GM08714 (cell line): ENCODE results near the gene PDE4B.

Experiments used
- H3K4me3 ChIP-seq: fragments of 200-500 bp; sonication (Bioruptor generic); 2 replicates; pipeline ENCODE4 v1.5.1; 2014; ENCODE audit warnings: mild to moderate bottlenecking, low read length, inconsistent platforms
- ZNF274 ChIP-seq: IDR thresholded peaks from 2 replicates; pipeline ENCODE4 v1.6.1; 2012; ENCODE audit warnings: mild to moderate bottlenecking, low read depth, low read length

Gene PDE4B

DNA sequence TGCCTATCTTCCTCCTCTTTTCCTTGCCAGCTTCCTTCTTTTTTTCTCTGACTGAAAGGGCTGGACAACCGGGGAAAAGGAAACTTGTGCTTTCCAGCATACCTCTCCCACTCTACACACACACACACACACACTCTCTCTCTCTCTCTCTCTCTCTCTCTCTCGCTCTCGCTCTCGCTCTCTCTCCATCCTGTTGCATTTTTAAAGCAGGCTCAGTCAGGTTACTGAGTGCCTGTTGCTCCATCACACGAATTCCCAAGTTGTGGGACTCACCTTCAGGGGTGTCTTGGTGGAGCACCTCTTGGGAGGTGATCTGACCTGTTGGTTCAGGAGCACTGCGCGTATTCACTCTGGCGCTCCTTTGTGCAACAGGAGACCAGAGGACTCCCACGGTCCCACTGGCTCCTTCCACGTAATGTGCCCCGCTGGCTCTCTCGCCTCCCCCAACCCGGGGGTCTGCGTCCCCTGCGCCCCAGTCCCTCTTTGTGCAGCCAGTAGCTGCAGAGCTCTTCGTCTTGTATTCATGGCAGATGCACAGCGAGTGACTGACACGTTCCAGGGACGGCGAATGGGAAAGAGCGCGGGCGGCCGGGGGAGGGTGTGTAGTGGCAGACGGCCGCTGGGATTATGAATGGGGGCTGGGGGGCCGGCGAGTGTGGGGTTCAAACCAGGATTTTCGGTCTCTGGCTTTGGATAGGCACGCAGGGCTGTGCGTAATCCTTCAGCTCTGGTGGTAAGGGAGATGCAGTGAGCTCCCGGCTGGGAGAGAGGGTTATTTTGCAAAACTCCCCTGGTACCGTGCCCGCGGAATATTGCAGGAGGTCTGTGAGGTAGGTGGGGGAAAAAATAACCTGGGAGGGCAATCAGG is 660 bp upstream of the PDE4B start:
- no peak for TF ChIP-seq ZNF274
- no peak overlapping the region for H3K4me3 ChIP-seq

DNA sequence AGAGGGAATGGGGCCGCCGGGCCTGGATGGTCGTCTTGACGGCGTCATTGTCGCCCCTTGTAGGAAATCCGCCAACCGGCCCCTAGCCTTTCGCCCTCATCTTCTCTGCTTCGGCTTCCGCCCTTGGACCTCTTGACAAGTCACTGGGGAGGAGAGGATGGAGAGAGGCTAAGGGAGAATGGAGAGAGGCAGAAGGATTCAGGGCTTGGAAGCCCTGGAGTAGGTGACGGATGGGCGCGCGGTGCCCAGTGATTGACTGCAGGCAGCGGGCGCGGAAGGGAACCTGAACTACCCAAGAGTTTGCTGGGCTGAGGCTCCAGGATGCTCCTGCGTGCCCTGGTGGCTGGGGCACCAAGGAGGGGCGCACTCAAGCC is 651 bp downstream of the PDE4B start:
- no peak for TF ChIP-seq ZNF274
- H3K4me3 ChIP-seq: no peak overlapping the region

DNA sequence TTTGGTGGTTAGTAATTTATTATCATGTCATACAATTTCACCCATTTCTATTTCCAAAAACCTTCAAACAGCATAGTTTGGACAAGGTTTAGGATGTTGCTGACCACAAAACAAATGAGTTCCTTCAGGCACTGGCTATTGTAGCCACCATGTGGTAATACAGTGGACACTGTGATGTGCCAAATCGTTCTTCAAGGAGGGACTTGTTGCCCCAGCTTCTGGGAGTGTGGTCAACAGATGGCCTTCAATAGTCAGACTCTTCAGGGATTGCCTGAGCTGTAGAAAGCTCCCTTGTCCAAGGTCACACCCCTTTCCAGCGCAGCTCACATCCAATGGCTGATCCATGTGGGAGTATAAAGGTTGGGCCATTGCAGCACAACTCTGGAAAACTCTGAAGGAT is 2.6 kb downstream of the PDE4B start:
- TF ChIP-seq ZNF274: no peak

DNA sequence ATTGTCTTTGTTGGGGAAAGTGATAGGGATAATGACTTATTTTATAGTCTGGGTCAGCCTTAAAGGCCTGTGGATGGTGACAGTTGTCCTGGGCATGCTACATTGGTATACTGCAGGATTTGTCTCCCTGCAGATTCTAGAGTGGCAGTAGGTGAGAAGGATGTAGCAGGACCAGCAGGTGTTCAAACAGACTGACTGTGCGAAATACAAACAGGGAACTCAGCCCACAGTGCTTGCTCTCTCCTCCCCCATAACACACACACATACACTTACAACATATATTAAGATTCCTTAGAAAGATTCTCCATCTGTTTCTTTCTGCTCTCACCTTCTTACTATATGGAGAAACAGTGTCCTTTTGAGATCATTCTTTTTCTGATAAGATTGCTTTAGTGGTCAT is 6.9 kb downstream of the PDE4B start:
- TF ChIP-seq ZNF274: no peak

More for the DNA sequence above, 2.6 kb downstream of the PDE4B start:
- no peak overlapping the region for H3K4me3 ChIP-seq

DNA sequence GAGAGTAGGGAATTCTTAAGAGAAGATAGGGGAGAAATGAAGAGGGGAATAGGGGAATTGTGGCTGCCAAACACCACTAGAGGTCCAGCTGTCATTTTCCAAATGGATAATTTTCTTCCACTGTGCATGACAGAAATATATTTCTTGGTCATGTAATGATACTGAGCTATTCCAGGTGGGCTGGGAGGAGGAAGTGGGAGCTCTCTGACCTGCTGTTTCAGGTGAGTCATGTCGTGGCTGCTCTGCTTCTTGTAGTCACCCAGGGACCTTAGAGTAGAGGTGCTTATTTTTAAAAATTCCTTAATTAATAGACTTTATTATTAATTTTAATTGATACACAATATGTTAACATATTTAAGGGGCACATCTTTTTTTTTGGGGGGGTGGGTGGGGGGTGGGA is 11.9 kb downstream of the PDE4B start:
- no peak overlapping the region for H3K4me3 ChIP-seq
- no peak for TF ChIP-seq ZNF274

More for the DNA sequence above, 6.9 kb downstream of the PDE4B start:
- H3K4me3 ChIP-seq: no peak overlapping the region

DNA sequence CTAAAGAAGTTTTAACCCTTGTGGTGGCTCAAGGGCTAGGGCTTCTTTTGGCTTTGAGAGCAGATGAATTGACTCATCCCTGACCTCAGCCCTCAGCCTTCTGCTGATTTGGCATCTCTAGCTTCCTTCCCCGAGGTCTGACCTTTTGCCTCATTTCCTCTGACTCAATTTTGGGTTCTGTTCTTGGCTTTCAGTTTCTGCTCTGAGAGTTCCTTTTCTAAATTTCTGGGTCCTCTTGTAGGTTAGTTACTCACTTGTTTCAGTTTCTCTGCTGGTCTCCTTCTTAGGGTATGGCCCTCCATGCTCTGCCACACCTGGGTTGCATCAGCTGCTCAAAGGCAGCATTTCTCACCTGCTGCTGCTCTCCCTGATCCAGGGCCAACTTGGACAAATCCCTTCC is 19.4 kb downstream of the PDE4B start:
- no peak overlapping the region for H3K4me3 ChIP-seq
- no peak for TF ChIP-seq ZNF274

DNA sequence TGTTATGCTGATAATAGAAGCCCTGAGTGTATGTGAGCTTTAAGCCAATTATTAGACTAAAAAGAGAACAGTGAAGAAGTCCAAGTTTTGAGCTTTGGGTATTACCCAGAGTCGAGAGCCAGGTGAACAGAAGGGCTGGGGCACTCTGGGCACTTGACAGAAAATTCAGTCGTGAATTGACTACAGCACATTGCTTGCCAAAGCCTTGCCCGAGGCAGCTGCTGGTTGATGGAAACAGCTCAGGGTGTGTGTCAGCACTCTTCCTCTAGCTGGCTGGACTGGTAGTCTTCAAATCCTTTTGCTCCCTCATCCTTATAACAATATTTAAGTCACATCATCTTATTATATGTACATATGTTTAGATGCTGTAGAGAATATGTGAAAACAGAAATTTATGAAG is 21.3 kb downstream of the PDE4B start:
- no peak for TF ChIP-seq ZNF274
- H3K4me3 ChIP-seq: no peak overlapping the region

DNA sequence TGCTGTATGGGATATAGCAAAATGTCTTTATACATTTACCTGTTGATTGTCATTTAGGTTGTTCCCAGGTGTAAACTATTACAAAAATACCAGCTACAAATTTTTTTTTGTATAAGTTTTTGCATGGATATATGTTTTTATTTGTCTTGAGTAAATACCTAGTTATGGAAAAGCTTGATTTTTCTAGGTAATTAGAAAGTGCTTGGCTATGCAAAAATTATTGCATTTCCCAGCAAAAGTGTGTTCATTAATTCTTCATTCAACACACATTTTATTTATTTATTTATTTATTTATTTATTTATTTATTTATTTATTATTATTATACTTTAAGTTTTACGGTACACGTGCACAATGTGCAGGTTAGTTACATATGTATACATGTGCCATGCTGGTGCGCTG is 22.1 kb downstream of the PDE4B start:
- no peak for TF ChIP-seq ZNF274
- H3K4me3 ChIP-seq: no peak overlapping the region

DNA sequence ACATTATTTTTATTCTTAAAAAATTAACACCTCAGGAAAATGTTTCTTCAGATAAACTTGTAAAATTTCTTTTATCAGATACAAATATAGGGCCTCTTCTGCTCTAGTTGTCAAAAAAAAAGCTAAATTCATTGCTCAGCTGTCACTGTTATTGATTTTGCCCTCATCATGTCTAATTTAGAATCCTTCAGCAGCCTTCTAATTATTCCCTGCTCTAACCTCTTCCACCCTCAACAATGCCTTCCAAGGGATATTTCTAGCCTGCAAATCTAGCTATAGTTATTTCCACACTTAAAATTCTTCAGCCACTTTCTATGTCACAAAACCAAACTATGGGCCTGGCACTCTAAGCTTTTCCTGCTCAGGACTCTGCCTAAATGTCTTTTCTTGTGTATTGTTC is 25.2 kb downstream of the PDE4B start:
- H3K4me3 ChIP-seq: no peak overlapping the region
- TF ChIP-seq ZNF274: no peak

DNA sequence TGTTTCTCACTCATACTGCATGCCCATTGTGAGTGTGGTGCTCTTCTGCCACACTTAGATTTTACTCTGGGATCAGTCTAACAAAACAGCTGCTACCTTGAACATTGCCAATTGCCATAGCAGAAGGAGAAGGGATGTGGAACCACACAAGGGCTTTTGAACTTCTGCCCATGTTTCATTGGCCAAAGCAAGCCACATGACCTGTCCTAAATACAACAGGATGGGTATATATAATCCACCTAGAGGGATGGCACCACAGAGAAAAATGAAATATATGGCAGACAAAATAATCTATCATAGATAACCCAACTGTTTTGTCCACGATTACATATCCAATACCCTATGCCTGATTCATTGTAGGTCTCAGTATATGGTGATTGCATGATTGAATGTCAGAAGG is 26.3 kb downstream of the PDE4B start:
- no peak overlapping the region for H3K4me3 ChIP-seq

DNA sequence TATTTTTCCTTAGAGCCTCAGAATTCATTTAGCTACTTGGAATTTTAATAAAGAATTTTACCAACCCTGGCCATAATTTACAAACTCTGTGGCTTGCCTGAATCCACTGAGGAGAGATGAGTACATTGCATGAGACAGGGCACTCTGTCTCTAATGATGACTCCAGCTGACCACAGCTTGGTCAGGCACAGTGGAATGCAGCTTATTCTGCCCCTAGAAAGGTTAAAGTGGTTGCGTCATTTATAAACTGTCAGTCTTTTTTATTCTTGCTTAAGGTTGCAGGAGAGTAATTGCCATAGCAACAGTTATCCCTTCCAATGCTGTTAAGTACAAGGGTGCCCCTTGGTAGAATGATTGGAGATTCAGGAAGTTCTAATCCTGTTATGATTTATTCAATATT is 28.3 kb downstream of the PDE4B start:
- TF ChIP-seq ZNF274: no peak
- no peak overlapping the region for H3K4me3 ChIP-seq

More for the DNA sequence above, 26.3 kb downstream of the PDE4B start:
- TF ChIP-seq ZNF274: no peak

DNA sequence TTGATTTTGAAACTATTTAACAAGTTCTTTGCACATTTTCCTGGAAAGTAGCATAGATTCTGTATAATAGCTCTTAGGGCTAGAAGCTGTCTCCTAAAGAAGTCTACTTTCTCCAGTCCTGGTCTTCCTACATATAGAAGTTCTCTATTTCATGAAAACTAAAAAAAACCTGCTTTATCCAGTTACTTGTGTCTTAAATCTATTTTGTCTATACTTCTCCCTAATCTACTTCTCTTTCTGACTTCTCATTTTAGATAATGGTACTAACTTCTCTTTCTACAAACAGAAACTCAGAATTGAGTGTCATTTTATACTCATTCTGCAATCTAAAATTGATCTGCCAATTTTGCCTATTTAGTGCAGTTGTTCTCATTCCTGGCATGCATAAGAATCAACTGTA is 28.7 kb downstream of the PDE4B start:
- TF ChIP-seq ZNF274: no peak
- no peak overlapping the region for H3K4me3 ChIP-seq

DNA sequence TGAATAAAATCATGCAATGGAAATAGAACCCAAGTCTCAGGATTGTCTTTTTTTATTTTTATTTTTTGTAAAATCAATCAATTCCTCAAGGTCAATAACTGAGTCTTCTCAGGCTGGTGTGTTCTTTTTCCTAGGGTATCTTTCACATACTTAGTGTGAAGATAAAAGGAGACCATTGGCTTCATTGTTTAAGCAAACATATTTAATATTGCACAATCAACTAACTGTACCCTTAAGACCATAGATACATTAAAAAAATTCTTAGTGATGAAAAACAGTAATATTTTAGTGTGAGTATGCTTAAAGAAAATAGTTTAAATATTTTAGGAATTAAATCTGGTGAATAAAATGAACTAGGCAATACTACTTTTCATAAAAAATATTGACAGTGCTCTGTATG is 31.4 kb downstream of the PDE4B start:
- H3K4me3 ChIP-seq: no peak overlapping the region
- TF ChIP-seq ZNF274: no peak

DNA sequence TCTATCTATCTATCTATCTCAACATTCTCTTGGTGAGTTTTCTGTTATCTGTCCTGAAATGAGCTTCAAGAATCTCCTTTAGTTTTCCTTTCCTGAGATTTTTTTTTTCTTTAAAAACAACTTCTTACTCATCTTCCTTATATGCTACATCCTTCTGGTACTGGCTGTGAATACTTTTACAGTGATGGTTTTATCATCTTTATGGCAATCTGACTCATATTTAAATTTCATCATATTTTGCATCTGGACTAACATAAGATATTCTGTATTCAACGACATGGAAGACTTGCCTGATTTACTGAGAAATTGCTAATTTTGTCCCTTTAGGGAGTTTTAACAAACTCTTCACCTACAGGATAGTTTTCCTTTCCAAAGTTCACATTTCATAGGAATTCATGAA is 33.0 kb downstream of the PDE4B start:
- no peak overlapping the region for H3K4me3 ChIP-seq
- no peak for TF ChIP-seq ZNF274

DNA sequence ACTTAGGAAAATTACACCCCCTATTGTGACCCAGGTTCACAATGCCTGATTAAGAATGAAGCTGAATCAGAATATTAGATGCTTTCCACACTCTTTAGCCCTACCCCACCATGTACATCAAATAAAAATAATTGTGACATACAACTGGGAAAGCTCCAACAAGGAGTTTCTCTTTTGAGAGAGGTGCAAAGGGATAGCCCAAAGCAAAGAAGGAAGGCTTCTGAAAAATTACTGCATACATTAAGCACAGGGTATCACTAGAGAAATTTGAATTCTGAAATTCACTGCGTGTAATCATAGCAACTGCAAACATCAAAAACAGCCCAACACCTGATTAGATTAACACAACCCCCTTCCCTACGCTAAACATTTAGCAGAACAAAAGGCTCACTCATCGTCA is 34.1 kb downstream of the PDE4B start:
- H3K4me3 ChIP-seq: no peak overlapping the region
- TF ChIP-seq ZNF274: no peak

DNA sequence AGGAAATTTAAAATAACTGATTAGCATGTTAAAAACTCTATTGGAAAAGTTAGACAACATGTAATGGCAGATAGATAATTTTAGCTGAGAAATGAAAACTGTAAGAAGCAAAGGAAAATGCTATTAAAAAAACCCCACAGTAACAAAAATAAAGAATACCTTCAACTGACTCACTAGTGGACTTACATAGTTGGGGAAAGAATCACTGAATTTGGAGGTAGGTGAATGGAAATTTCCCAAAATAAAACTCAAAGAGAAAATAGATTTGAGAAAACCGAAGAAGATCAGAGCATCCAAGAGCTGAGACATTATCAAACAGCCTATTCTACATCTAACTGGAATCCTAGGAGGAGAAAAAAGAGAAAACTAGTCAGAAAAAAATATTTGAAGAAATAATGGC is 34.7 kb downstream of the PDE4B start:
- TF ChIP-seq ZNF274: no peak
- no peak overlapping the region for H3K4me3 ChIP-seq
